Muscle of leg (tissue), 9 donors: ENCODE measurements around the gene TMEM203. TPM values are rescaled to one million over a fixed set of nuclear protein-coding genes. Genes with fewer than 3 reads are reported as not detected.

Experiments used
- polyA plus RNA-seq, 8 donors: library from polyadenylated mRNA; unstranded; fragments of 120-200 nt; gene quantifications; one replicate each; pipeline versions ENCODE4 v1.2.1 to v1.2.3, GENCODE V29; 2013; ENCODE audit warnings: inconsistent platforms in 1 of 8, low replicate concordance in 1 of 8; ENCODE audit not compliant: insufficient read length in 8 of 8, insufficient read depth in 1 of 8
- total RNA-seq: library from RNA; stranded (reverse); fragments of 120-200 nt; gene quantifications from one replicate; pipeline ENCODE4 v1.2.4, GENCODE V29; 2013

Gene TMEM203
- total and polyA plus RNA-seq, 9 donors, result 25.2 to 38.2 (median 36.3) TPM

Other genes with a start within 250 kb of the TMEM203 start
Only the 30 nearest of the 31 such genes appear.
- 8.4 TPM for gene PTGDS, start 228.1 kb downstream of the TMEM203 start, total RNA-seq
- 10 to 100 TPM in 3 of 8 donors, 1 to 10 TPM in 5; 2.8 to 15.9 (median 7.0) TPM for gene PTGDS, start 228.1 kb downstream of the TMEM203 start, polyA plus RNA-seq
- gene LCNL1, start 222.7 kb downstream of the TMEM203 start, total RNA-seq, result 0.53 TPM
- 1 to 10 TPM in 1 of 8 donors, under 1 TPM in 7; 0.12 to 1.3 (median 0.34) TPM for gene LCNL1, start 222.7 kb downstream of the TMEM203 start, polyA plus RNA-seq
- gene PAXX, start 213.2 kb downstream of the TMEM203 start, total RNA-seq, result 19.1 TPM
- gene PAXX, start 213.2 kb downstream of the TMEM203 start, polyA plus RNA-seq, result 10 to 100 TPM; 21.2 to 31.7 (median 27.3) TPM
- 0.27 TPM for gene CLIC3, start 209.1 kb downstream of the TMEM203 start, total RNA-seq
- gene CLIC3, start 209.1 kb downstream of the TMEM203 start, polyA plus RNA-seq, result 1 to 10 TPM in 2 of 8 donors, under 1 TPM in 6; 0.34 to 8.4 (median 0.64) TPM
- gene ABCA2, start 177.4 kb downstream of the TMEM203 start, total RNA-seq, result 8.3 TPM
- gene ABCA2, start 177.4 kb downstream of the TMEM203 start, polyA plus RNA-seq, result 10 to 100 TPM; 15.9 to 24.8 (median 19.0) TPM
- gene FUT7, start 173.6 kb downstream of the TMEM203 start, total RNA-seq, result not detected
- under 1 TPM in 4 of 8 donors, not detected in 4; 0.05 to 0.16 (median 0.10) TPM for gene FUT7, start 173.6 kb downstream of the TMEM203 start, polyA plus RNA-seq
- gene NPDC1, start 159.5 kb downstream of the TMEM203 start, total RNA-seq, result 32.1 TPM
- gene NPDC1, start 159.5 kb downstream of the TMEM203 start, polyA plus RNA-seq, result 10 to 100 TPM; 38.4 to 63.4 (median 44.4) TPM
- 3.7 TPM for gene ENTPD2, start 151.6 kb downstream of the TMEM203 start, total RNA-seq
- 10 to 100 TPM in 7 of 8 donors, 1 to 10 TPM in 1; 9.6 to 20.6 (median 13.6) TPM for gene ENTPD2, start 151.6 kb downstream of the TMEM203 start, polyA plus RNA-seq
- 4.2 TPM for gene SAPCD2, start 135.1 kb downstream of the TMEM203 start, total RNA-seq
- 1 to 10 TPM; 3.4 to 7.2 (median 5.6) TPM for gene SAPCD2, start 135.1 kb downstream of the TMEM203 start, polyA plus RNA-seq
- gene UAP1L1, start 128.1 kb downstream of the TMEM203 start, total RNA-seq, result 3.1 TPM
- 1 to 10 TPM; 1.8 to 3.8 (median 2.0) TPM for gene UAP1L1, start 128.1 kb downstream of the TMEM203 start, polyA plus RNA-seq
- 40.7 TPM for gene MAN1B1, start 118.7 kb downstream of the TMEM203 start, total RNA-seq
- 10 to 100 TPM; 38.5 to 59.0 (median 45.8) TPM for gene MAN1B1, start 118.7 kb downstream of the TMEM203 start, polyA plus RNA-seq
- 29.7 TPM for gene DPP7, start 90.9 kb downstream of the TMEM203 start, total RNA-seq
- 10 to 100 TPM; 23.9 to 43.9 (median 31.9) TPM for gene DPP7, start 90.9 kb downstream of the TMEM203 start, polyA plus RNA-seq
- not detected for gene GRIN1, start 66.5 kb downstream of the TMEM203 start, total RNA-seq
- under 1 TPM in 4 of 8 donors, not detected in 4; 0.07 to 0.17 (median 0.11) TPM for gene GRIN1, start 66.5 kb downstream of the TMEM203 start, polyA plus RNA-seq
- gene LRRC26, start 35.6 kb downstream of the TMEM203 start, total RNA-seq, result not detected
- gene LRRC26, start 35.6 kb downstream of the TMEM203 start, polyA plus RNA-seq, result under 1 TPM in 1 of 8 donors, not detected in 7; 0.14 TPM
- gene TMEM210, start 33.6 kb downstream of the TMEM203 start, total RNA-seq, result not detected
- gene TMEM210, start 33.6 kb downstream of the TMEM203 start, polyA plus RNA-seq, result not detected
- gene ANAPC2, start 17.1 kb downstream of the TMEM203 start, total RNA-seq, result 20.4 TPM
- gene ANAPC2, start 17.1 kb downstream of the TMEM203 start, polyA plus RNA-seq, result 10 to 100 TPM; 23.5 to 41.6 (median 33.5) TPM
- gene SSNA1, start 17.0 kb downstream of the TMEM203 start, total RNA-seq, result 52.9 TPM
- 10 to 100 TPM; 60.6 to 71.5 (median 68.2) TPM for gene SSNA1, start 17.0 kb downstream of the TMEM203 start, polyA plus RNA-seq
- gene TPRN, start 4.9 kb downstream of the TMEM203 start, total RNA-seq, result 4.6 TPM
- 10 to 100 TPM in 5 of 8 donors, 1 to 10 TPM in 3; 7.6 to 14.6 (median 10.6) TPM for gene TPRN, start 4.9 kb downstream of the TMEM203 start, polyA plus RNA-seq
- gene NDOR1, start 52 bp upstream of the TMEM203 start, total RNA-seq, result 3.1 TPM
- gene NDOR1, start 52 bp upstream of the TMEM203 start, polyA plus RNA-seq, result 10 to 100 TPM in 1 of 8 donors, 1 to 10 TPM in 7; 5.8 to 10.8 (median 8.2) TPM
- gene RNF208, start 16.6 kb upstream of the TMEM203 start, total RNA-seq, result 0.18 TPM
- gene RNF208, start 16.6 kb upstream of the TMEM203 start, polyA plus RNA-seq, result 1 to 10 TPM; 2.4 to 5.1 (median 2.8) TPM
- 0.18 TPM for gene CYSRT1, start 19.5 kb upstream of the TMEM203 start, total RNA-seq
- gene CYSRT1, start 19.5 kb upstream of the TMEM203 start, polyA plus RNA-seq, result 1 to 10 TPM in 7 of 8 donors, under 1 TPM in 1; 1.00 to 5.6 (median 3.2) TPM
- gene RNF224, start 21.9 kb upstream of the TMEM203 start, total RNA-seq, result not detected
- gene RNF224, start 21.9 kb upstream of the TMEM203 start, polyA plus RNA-seq, result 1 to 10 TPM in 7 of 8 donors, under 1 TPM in 1; 0.68 to 7.4 (median 2.6) TPM
- 0.04 TPM for gene SLC34A3, start 25.3 kb upstream of the TMEM203 start, total RNA-seq
- gene SLC34A3, start 25.3 kb upstream of the TMEM203 start, polyA plus RNA-seq, result 1 to 10 TPM in 7 of 8 donors, under 1 TPM in 1; 0.47 to 3.6 (median 1.5) TPM
- gene TUBB4B, start 35.6 kb upstream of the TMEM203 start, total RNA-seq, result 97.1 TPM
- 100 to 1,000 TPM; 200 to 222 (median 217) TPM for gene TUBB4B, start 35.6 kb upstream of the TMEM203 start, polyA plus RNA-seq
- gene STPG3, start 45.6 kb upstream of the TMEM203 start, total RNA-seq, result not detected
- under 1 TPM in 7 of 8 donors, not detected in 1; 0.15 to 0.79 (median 0.33) TPM for gene STPG3, start 45.6 kb upstream of the TMEM203 start, polyA plus RNA-seq
- 25.9 TPM for gene NELFB, start 49.7 kb upstream of the TMEM203 start, total RNA-seq
- gene NELFB, start 49.7 kb upstream of the TMEM203 start, polyA plus RNA-seq, result 10 to 100 TPM; 50.4 to 57.6 (median 52.9) TPM
- gene TOR4A, start 72.1 kb upstream of the TMEM203 start, total RNA-seq, result 4.4 TPM
- gene TOR4A, start 72.1 kb upstream of the TMEM203 start, polyA plus RNA-seq, result 1 to 10 TPM; 3.6 to 9.3 (median 8.3) TPM
- gene NRARP, start 96.6 kb upstream of the TMEM203 start, total RNA-seq, result 2.5 TPM
- 1 to 10 TPM; 3.4 to 7.5 (median 5.8) TPM for gene NRARP, start 96.6 kb upstream of the TMEM203 start, polyA plus RNA-seq
- gene EXD3, start 217.5 kb upstream of the TMEM203 start, total RNA-seq, result 9.0 TPM
- gene EXD3, start 217.5 kb upstream of the TMEM203 start, polyA plus RNA-seq, result 10 to 100 TPM in 6 of 8 donors, 1 to 10 TPM in 2; 7.4 to 19.0 (median 11.8) TPM
- gene NOXA1, start 217.7 kb upstream of the TMEM203 start, total RNA-seq, result 2.0 TPM
- gene NOXA1, start 217.7 kb upstream of the TMEM203 start, polyA plus RNA-seq, result 1 to 10 TPM in 7 of 8 donors, under 1 TPM in 1; 0.99 to 5.1 (median 2.6) TPM